Measurements from ENCODE around the gene ZNF497.
"Not testable (repeated sequence)": the region's sequence is repeated elsewhere in the genome, so short reads cannot be mapped to it uniquely, and the experiment has no call there.

Gene ZNF497

DNA sequence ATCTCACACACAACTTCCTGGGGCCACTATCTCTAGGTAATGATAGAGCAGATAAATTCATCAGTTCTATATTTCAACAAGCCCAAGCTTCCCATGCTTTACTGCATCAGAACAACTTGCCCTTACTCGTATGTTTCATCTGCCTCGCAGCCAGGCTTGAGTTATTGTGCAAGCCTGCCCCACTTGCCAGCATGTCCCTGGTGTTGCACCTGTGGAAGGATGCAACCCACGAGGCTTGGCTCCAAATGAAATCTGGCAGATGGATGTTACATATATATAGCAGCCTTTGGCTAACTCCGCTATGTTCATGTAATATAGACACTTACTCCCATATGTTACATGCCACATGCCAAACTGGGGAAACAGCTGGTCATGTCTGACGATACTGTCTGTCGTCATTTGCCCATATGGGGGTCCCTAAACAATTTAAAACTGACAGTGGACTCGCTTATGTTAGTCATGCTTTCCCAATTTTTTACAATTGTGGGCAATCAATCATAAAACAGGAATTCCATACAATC lies 51.1 kb downstream of the ZNF497 start:
- Mint-ChIP-seq H3K4me1 (peaks cover 2% of the 10 kb centered on the region), H3K36me3 (ENCODE audit: low read depth) (peaks cover 99% of the 10 kb centered on the region), H3K27me3 (ENCODE audit: low read depth, poor library complexity) (no peaks in the 10 kb centered on the region), H3K4me3 (no peak overlapping the region), H3K27ac (no peak overlapping the region), H3K9me3 (no peaks in the 10 kb centered on the region)
- no peak for TF ChIP-seq CTCF (IDR thresholded peaks at IDR 0.05)
- DNase-seq: no peak

DNA sequence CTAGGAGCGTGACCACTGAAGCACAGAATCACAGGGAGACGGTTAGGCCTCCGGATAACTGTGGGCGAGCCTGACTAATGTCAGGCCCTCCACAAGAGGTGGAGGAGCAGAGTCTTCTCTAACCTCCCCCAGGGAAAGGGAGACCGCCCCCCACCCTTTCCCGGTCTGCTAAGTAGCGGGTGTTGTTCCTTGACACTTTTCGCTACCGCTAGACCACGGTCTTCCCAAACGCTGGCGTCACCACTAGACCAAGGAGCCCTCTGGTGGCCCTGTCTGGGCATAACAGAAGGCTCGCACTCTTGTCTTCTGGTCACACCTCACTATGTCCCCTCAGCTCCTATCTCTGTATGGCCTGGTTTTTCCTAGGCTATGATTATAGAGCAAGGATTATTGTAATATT lies 51.9 kb downstream of the ZNF497 start:
- TF ChIP-seq CTCF (IDR thresholded peaks at IDR 0.05): peak; percentile 53
- H3K27ac Mint-ChIP-seq; H3K4me3 Mint-ChIP-seq; H3K9me3 Mint-ChIP-seq; H3K27me3 Mint-ChIP-seq (ENCODE audit: low read depth, poor library complexity); H3K4me1 Mint-ChIP-seq: not testable (repeated sequence)
- H3K36me3 Mint-ChIP-seq (ENCODE audit: low read depth): peaks cover 98% of the 10 kb centered on the region
- DNase-seq: peak; percentile 51

- DNase-seq: no peak
- Mint-ChIP-seq H3K9me3 (no peaks in the 10 kb centered on the region), H3K36me3 (ENCODE audit: low read depth) (peaks cover 86% of the 10 kb centered on the region), H3K27ac (no peak overlapping the region), H3K4me3 (no peak overlapping the region), H3K4me1 (peaks cover 25% of the 10 kb centered on the region), H3K27me3 (ENCODE audit: low read depth, poor library complexity) (no peaks in the 10 kb centered on the region)
- TF ChIP-seq CTCF (IDR thresholded peaks at IDR 0.05): no peak
These were observed 54.8 kb downstream of the ZNF497 start for GRCh38 chr19:58307736-58308135.

- H3K36me3 Mint-ChIP-seq (ENCODE audit: low read depth): peaks cover 86% of the 10 kb centered on the region
These were observed 56.6 kb downstream of the ZNF497 start for GRCh38 chr19:58305932-58306323.

DNA sequence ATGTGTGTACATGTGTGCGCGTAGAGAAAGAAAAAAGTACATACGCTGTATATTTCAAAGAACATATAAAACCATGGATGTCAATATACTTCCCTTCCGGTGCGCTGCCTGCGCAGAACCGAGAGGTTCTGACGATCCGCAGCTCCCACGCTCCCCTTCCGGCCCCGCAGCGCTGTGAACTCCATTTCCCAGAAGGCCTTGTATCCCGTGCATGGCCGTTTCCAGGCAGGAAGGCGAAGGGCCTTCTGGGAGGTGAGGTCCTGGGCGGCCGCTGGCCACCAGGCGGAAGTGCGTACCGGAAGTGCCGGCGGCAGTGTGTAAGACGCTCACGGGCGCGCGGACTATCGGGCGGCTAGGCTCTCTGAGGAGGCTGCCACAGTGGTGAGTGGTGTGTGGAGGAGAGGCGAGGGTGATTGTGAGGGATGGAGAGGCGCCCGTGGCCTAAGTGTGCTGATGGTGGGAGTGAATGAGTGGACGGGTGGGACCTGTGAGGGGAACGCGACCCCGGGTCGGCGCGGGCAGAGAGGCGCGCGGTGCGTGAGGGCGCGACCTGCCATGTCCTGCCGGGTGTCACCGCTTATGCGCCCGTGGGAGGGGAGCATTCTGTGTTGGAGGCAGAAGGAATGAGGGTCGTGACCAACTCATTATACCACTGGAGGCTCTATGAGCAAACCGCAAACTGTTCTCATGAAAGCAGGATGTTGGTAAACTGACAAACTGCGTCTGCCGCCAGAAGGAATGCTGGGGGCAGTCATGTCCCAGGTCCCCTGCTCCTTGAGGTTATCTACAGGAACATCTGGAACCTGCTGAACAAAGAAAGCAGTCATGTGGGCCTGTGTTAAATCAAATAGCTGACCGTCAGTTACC lies 57.3 kb downstream of the ZNF497 start, which contains the start of gene ERVK3-1:
TSS of gene ERVK3-1 (plus strand) at position 313 of the 867 bp plus-strand sequence. CDS start 6,792 bp downstream, outside the sequence.
- peaks cover 86% of the 10 kb centered on the region for H3K36me3 Mint-ChIP-seq (ENCODE audit: low read depth)
- peak within 1 kb of the TSS; percentile 99 for H3K27ac Mint-ChIP-seq
- peak; percentile 89 for DNase-seq
- peaks cover 5% of the 10 kb centered on the region for H3K9me3 Mint-ChIP-seq
- peak within 1 kb of the TSS; percentile 100 for H3K4me3 Mint-ChIP-seq
- peaks cover 25% of the 10 kb centered on the region for H3K4me1 Mint-ChIP-seq
- H3K27me3 Mint-ChIP-seq (ENCODE audit: low read depth, poor library complexity): peaks cover 2% of the 10 kb centered on the region
- no peak for TF ChIP-seq CTCF (IDR thresholded peaks at IDR 0.05)

More at GRCh38 chr19:58305932-58306323, 56.6 kb downstream of the ZNF497 start:
- TF ChIP-seq CTCF (IDR thresholded peaks at IDR 0.05): no peak
- peak overlapping the region; percentile 73 for H3K27ac Mint-ChIP-seq
- H3K27me3 Mint-ChIP-seq (ENCODE audit: low read depth, poor library complexity): no peaks in the 10 kb centered on the region
- peak overlapping the region; percentile 100 for H3K4me3 Mint-ChIP-seq
- no peak for DNase-seq
- H3K9me3 Mint-ChIP-seq: peaks cover 3% of the 10 kb centered on the region
- H3K4me1 Mint-ChIP-seq: peaks cover 25% of the 10 kb centered on the region
